ENCODE data around the gene ASXL3. TPM values are rescaled to one million over a fixed set of nuclear protein-coding genes. Genes with fewer than 3 reads are reported as not detected.

Gene ASXL3
- total and polyA plus RNA-seq, 2 donors, result 0.11 to 0.42 TPM

- no peak overlapping the region for H3K27ac ChIP-seq (ENCODE audit: low read depth in 1 of 2, low read length in 1 of 2)
- H3K4me3 ChIP-seq (ENCODE audit: low read length in 2 of 2), result no peak overlapping the region
- no peaks in the 10 kb centered on the region for H3K9me3 ChIP-seq (ENCODE audit: control insufficient read depth in 2 of 2, insufficient read depth in 1 of 2, low read length in 1 of 2)
- no peak for DNase-seq (ENCODE audit: low read depth in 6 of 9, low spot score in 9 of 9)
- H3K27me3 ChIP-seq (ENCODE audit: control insufficient read depth in 2 of 2, insufficient read depth in 1 of 2, low read length in 1 of 2), result no peaks in the 10 kb centered on the region
- no peaks in the 10 kb centered on the region for H3K36me3 ChIP-seq (ENCODE audit: control insufficient read depth in 2 of 2, insufficient read depth in 2 of 2, low read length in 1 of 2)
- H3K4me1 ChIP-seq (ENCODE audit: control insufficient read depth in 2 of 2, insufficient read depth in 2 of 2, low read length in 2 of 2), result no peaks in the 10 kb centered on the region
Observed at GRCh38 chr18:33781429-33781828, 203.4 kb downstream of the ASXL3 start.

Other genes starting within 250 kb of the ASXL3 start
- gene CCDC178, start 137.5 kb upstream of the ASXL3 start, total RNA-seq, result 0.24 TPM
- gene CCDC178, start 137.5 kb upstream of the ASXL3 start, polyA plus RNA-seq, result 1.3 TPM

All from thymus (tissue), 11 donors.